GM21390 (cell line): ENCODE measurements around the gene MOB1B.
A peak's percentile ranks its signal among the peaks of the same experiment; 100 is the strongest.

ENCODE experiments used
- ATAC-seq: cut with Tn5 transposase; IDR thresholded peaks from one replicate; pipeline ENCODE4 v1.9.1; 2021; ENCODE audit not compliant: unreplicated experiment

MOB1B gene

DNA sequence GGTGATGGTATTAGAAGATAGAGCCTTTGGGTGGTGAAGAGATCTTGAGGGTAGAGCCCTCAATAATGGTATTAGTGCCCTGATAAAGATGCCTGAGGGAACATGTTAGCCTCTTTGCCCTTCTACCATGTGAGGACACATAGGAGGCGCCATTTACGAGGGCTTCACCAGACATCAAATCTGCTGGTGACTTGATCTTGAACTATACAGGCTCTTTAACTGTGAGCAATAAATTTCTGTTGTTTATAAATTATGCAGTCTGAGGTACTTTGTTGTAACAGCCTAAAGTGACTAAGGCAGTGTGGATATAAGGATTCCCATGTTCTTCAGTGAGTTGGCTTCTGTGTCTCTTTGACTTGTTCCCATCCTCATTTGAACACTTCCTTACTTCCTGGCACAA is 11.8 kb downstream of the MOB1B start:
- no peak for ATAC-seq

DNA sequence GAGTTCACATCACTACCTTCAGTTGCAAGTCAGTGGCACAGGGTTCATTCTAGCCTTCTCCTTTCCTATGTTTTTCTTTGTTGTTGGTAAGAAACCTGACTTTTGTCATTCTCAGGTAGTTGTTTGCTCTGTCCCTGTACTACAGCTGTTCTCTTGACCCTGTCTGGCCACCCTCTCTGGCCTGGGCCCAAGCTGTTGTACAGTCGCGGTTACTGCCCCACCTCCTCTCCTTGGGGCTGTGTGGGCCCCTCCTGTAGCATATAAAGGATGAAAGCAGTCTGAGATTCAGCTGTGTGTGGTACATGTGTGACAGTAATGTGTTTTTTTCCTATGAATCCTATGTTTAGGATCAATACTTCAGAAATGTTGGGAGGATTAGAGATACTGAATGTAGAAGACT is 12.5 kb downstream of the MOB1B start:
- ATAC-seq = no peak

DNA sequence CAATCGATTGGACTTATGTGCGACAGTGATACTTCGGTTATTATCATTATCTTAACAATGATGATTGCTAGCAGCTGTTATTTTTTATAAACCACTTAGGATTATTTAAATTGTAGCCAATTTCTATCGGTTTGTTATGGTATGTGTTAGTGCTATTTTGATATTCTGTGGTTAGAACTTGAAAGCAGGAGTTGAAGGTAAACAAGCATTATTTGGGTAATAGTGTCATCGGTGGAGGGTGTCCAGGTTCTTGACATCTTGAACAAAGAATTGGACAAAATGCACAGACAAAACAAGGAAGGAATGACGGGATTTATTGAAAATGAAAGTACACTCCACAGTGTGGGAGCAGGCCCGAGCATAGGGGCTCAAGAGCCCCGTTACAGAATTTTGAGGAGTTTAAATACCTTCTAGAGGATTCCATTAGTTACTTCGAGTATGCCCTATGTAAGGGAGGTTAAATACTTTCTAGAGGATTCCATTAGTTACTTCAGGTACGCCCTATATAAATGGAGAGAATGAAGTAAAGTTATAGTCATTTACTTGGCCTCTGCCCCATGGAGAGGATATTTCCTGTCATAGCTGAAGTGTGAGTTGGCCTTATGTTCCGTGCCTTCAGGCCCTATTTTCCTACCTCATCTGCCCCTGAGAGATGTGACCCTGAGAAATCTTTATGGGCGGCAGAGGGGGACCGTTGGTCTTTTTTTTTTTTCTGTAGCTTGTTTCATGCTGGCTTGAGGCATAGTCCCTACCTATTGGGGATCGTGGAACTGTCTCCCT is 13.1 kb downstream of the MOB1B start:
- ATAC-seq = no peak

DNA sequence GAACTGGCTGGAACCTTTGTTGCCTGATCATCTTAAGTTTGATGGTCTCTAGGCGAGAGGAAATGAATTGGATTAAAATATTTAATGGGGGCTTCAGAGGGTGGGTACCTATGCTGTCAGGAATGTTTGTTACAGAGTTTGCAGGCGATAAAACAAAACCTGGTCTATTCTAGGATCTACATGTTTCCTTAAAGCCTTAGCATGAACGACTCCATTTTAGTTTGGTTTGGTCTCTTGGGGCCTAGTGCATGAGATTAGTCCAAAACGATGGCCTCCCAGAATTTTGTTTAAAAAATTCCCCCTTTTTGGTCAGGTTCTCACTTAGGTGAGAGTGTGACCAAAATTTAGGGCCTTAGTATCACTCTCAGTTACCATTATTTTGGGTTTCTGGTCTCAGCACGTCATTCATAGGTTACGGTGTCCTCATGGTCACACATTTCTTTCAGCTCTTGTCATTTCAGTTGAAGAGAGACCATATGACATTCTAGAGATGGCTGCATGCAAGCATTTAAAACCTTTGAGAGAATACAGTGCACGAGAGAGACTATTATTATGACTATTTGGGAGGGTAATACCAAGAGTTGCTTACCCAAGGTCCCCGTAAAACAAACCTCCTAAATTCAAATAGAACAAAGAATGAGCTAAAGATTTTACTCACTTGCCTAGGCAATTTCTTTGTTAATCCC is 13.8 kb downstream of the MOB1B start:
- no peak for ATAC-seq

DNA sequence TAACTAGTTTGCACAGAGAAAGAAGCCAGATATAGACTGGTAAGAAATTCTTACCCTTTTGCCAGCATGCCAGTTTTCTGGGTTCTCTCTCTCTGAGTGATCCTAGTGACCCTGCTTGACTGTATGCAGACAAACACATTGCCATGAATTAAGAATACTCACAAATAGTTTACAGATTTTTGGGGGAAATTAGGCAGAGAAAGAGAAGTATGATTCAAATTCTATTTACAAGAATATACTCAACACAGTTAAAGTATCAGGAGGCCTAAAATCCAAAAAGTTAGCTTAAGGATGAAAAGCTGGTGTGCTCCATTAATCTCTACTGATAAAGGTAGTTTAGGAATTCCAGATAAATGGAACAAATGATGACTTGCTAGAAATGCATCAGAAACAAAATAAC is 18.4 kb downstream of the MOB1B start:
- ATAC-seq = no peak

DNA sequence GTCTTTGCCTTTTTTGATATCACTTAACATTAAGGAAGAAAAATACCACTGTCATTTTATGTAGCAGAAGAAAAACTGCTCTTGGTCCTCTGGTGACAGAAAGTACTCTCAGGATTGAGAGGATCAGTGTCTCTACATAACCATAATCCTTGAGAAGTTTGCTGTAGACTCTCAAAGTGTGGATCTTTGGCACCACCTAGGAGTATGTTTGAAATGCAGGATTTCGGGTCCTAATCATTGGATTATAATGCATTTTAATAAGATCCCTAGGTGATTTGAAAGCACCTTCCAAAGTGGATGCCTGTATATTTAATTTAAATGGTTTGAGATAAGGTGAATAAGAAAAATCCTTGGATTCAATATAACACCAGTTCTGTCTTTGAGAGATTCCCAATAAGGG is 23.2 kb downstream of the MOB1B start:
- ATAC-seq = no peak

DNA sequence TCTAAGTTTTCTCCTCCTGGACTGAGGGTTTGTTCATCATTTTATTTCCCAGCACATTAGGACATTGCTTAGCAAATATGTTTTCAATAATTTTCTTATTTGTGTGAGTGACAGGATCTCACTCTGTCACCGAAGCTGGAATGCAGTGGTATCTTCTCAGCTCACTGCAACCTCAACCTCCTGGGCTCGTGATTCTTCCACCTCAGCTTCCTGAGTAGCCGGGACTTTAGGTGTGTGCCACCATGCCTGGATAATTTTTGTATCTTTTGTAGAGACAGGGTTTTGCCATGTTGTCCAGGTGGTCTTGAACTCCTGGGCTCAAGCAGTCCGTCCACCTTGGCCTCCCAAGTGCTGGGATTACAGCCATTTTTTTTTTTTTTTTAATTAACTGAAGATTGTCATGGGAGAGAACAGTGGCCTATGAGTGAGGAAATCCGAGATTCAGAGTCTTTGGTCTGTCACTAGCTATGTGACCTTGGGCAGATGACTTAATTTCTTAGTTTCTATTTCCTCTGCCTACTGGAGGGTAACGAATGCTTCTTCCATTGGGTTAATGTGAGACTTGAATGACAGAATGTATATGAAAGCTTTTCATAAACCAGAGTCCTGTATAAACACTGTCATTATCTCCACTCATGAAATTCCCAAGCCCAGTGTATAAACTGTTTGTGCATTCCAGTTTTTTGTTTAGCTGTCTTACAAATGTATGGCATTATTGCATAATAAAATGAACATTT is 23.9 kb downstream of the MOB1B start:
- peak; percentile 84 for ATAC-seq

DNA sequence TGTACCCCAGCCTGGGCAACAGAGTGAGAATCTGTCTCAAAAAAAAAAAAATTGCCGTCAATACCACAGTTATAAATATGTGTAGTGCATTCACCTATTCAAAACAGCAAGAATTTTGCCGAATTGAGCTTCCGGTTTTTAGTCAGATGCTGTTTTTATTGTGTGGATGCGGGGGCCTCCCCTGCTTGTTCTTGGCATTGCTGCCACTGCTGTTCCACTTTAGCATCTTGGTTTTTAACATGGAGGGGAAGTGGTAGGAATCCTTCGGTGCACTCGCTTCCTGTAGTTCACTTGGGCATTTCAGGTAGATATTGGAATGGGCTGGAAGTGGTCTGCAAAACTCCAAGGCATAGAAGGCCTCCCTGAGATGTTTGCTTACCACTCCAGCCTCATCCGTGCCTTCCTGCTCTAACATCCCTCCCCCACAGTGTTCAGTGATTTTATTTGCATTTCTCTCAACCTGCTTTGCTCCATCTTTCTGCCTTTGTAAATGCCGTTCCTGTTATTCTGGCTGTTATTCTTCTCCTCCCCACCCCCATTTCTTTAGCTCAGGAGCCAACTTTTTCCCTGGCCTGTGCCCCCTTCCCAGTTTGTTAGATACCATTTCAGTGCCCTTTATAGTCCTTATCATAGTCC is 25.5 kb downstream of the MOB1B start:
- peak; percentile 33 for ATAC-seq

DNA sequence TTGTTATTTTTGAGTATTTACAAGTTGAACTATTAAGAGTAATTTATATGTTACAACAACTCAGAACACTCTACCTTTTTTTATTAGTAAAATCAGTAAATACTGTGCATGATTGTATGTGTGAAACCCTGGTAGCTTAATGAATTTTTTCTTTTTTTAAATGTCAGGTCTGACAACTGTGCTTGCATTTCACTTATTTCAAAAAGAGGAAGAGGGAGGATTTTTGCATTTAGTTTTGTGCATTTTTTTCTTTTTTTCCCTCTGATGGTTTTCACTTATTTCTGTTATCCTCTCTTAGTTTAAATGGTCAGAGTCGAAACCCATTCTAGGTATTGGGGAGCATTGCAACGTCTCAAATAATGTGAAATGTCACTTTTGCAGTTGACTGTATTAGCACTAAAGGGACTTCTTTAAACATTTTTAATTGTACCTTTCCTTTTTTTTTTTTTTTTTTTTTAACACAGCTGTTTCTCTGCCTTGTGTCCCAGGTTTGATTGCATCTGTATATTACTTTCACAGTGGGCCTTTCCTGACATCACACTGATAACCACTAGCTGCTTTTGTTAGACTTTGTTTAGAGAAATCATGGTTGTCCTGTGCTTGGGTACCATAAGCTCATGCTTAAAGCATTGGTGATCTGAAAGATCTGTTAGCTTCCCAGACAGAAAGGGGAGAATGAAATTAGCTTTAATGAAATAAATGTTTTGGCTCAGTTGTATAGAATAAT is 28.5 kb downstream of the MOB1B start:
- no peak for ATAC-seq

DNA sequence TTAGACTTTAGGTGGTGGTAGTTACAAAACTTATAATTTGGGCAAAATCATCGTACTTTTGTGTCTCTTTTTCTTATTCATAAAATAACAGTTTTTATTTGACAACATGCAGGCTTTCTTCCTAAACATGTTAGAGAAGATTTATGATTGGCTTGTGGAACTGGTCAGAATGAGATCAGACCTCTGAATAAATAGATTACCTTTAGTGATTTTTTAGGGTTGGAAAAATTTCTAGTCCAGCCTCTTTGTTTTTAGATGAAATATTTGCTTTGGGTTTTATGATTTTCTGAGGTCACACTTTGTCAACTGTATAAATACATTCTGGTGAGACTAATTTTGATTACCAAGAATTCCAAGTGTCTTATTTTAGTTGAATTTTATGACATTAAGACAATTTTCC is 29.2 kb downstream of the MOB1B start:
- ATAC-seq = no peak

DNA sequence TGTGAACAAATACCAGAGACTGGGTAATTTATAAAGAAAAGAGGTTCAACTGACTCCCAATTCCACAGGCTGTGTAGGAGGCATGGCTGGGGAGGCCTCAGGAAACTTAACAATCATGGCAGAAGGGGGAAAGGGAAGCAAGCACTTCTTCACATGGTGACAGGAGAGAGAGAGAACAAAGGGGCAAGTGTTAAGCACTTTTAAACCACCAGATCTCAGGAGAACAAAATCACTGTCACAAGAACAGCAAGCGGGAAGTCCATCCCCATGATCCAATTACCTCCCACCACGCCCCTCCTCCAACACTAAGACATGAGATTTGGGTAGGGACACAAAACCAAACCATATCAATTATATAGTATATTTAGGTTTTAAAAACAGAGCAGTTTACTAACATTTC is 30.8 kb downstream of the MOB1B start:
- no peak for ATAC-seq

DNA sequence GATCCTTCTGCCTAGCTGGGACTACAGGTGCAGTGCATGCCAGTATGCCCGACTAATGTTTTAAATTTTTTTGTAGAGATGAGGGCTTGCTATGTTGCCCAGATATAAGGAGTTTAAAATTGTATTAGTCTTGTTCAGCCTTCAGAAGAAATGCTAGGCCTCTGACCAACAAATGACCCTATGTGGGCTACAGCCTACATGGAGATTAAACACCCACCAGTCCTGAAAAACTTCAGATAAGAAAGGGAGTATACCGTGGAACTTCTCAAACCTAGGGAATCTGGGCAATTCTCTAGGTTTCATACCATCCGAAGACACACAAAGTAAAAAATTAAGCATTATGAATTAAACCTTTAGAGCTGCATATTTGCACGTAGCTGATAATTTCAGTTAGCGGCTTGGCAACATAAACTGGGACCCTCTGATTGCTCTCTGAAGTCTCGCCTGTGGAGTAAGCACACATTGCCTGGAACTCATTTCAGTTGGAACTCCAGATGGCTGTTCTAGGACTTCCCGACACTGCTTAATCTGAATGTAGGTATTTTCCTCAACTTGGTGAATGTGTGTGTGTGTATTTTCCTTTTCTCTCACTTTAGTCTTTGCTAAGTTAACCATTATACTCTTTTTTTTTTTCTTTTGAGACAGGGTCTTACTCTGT is 33.0 kb downstream of the MOB1B start:
- no peak for ATAC-seq

DNA sequence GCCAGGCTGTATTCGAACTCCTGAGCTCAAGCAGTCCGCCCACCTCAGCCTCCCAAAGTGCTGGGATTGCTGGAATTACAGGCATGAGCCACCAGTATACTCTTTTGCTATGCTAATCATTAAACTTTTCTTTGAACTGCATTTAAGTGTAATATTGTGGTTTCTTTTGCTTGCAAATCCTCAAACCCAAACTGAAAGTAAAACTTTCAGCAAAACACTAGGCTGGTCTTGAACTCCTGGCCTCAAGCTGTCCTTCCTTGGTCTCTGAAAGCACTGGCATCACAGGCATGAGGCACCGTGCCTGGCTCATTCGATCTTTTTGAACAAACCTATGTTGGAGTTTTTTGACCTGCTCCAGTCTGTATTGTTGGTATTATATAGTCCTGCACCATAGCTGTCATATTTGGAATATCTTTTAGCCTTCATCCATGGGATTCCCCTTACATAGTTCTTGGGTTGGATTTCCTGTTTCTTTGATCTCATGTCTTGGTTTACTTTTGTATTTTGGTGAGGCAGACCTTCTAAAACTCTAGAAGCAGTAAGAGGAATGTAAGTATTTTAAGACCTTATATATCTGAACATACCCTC is 34.1 kb downstream of the MOB1B start:
- ATAC-seq = no peak

DNA sequence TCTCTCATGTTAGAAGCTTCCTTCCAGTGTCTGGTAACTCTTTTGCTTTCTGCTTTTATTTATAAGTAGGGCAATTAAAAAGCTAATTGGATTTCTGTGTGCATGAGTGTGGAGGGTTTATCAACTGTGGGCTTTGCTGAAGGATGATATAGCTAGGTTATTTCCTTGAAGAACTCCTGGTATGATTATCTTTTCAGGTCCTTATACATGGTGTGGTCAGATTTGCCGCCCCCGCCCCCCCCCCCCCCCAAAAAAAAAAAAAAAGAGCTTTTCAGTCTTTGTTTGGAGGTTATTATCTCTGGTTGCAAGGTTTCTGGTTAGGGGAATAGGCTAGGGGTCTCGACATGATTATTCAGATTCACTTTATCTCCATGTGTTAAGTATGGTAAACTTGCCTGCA is 35.9 kb downstream of the MOB1B start:
- ATAC-seq = no peak

DNA sequence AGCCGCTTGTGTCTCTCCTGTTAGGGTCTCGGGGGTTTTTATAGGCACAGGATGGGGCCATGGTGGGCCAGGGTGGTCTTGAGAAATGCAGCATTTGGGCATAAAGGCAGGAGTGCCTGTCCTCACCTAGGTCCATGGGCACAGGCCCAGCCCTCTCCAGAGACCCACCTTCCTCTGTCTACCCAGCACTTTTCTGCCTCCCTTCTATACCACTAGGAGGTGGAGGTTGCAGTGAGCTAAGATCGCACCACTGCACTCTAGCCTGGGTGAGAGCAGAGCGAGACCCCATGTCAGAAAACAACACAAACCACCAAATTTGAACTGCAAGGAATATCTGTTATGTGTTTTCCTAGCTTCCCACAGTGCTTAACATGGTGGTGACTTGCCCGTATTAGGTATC is 38.0 kb downstream of the MOB1B start:
- no peak for ATAC-seq

DNA sequence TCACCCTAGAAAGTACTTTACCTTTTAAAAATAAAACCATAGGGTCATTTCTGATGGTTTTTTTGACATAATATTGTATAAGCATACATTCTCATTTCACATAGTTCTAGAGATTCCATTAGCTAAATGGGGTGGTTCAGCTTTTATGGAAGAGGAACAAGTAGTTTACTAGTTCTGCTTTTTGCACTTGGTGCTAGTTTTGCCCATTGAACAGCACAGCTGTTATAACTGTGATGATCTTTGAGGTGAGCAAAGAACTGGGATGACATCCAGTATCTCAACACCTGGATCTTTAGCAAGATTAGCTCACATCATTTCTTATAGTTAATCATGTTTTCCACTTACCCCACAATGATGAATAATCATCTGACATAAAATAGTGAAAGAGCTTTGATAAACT is 40.9 kb downstream of the MOB1B start:
- peak; percentile 85 for ATAC-seq

DNA sequence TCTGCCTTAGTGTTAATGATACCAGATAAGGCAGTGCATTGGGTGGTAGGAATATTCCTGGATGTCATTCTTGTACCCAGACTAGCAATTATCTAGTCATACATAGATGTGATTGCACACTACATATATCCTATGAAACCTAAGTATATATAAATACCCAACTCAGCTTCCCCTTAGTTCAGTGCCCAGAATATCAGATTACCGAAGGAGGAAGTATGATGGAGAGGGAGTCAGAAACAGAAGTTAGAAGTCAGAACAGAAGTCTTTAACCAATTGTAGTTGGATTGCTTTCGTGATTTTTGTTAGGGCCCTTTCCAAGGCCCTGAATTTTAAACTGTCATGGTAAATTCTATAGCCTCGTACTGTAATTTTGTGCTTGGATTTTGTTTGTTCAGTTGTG is 42.9 kb downstream of the MOB1B start:
- ATAC-seq = peak; percentile 36

DNA sequence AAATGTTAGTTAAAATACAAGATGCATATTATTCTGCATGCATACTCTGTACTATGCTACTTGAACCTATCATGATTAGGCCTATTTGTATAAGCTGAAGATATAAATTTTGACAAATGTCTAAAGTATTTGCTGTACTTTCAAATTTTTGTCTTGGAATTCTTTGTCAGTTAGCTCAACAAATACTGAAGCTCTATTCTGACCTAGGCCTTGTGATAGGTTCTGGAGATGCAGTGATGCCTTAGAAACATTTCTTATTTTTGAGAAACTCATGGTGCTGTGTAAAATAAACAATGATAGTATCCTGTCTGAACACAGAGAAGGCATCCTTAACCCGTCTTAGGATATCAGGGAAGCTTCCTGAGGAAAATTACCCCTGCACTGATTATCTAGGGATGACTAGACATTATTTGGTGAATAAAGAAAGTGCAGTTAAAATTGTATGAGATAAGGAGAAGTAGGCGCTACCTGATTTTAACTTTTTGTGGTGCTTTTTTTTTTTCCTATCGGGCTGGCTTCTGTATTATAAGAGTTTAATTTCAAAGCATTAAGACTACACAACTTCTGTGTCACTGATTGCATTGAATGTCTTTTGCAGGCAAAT is 43.4 kb downstream of the MOB1B start:
- ATAC-seq = no peak

DNA sequence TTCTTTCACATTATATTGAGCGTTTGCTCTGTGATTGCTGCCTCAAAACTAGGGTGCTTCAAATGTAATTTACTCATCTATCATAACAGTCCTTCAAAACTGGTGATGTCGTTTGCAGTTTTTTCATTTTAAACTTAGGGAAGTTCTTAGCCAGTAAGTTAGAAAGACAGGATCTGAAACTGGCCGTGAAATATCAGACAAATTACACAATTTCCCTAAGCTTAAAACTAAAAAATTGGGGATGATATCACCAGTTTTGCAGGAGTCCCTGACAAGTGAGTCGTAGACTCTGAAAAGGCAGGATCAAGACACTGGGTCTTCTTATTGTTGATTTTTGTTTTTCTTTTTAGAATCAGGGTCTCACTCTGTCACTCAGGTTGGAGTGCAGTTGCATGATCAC is 44.8 kb downstream of the MOB1B start:
- no peak for ATAC-seq
